Heart left ventricle (tissue), 13 donors: ENCODE data around the gene AKAP12.

Experiments
- CTCF ChIP-seq, 12 donors: fragments of 200-600 bp; sonication (generic) in 4 of 12; IDR thresholded peaks; one replicate each; pipeline versions ENCODE4 v1.5.0 to v1.8.0; 2018 to 2022; ENCODE audit warnings: antibody characterized with exemption in 12 of 12, mild to moderate bottlenecking in 5 of 12
- POLR2A ChIP-seq, 2 donors: fragments of 450-650 bp; IDR thresholded peaks; one replicate each; pipeline ENCODE4 v1.6.1; 2017; ENCODE audit warnings: antibody characterized with exemption in 2 of 2, mild to moderate bottlenecking in 2 of 2, moderate library complexity in 2 of 2
- donor health status: ischemic (EF 13 %, LVEDD 7.1; RV severe dilation, severe dysfunction).
- donor health status: DM: no; HTN: yes; CAD: no.
- donor health status: DM: no; HTN: no; CAD: no.
- donor health status: ischemic (EF 25% LVEDD 6.9; RV normal size, moderate dysfunction).
- donor health status: ischemic (EF 25% LVEDD 5.7; RV mildly dilated, moderate dysfunction).
- donor health status: ischemic (EF 35%, LVEDD 5.7; RV mildly dilated, moderate dysfunction).
- donor health status: nonischemic (EF 11% LVEDD 7.7; RV severe dilation, severe dysfunction).
- donor health status: DM: yes; HTN: yes; CAD: no.
- donor health status: PGD.
- donor health status: ischemic (EF 29% LVEDD 5.4; RV normal size, mild dysfunction).
- donor health status: nonischemic (EF 23%, LVEDD 6.1; RV moderate dilation, normal function).

- TF ChIP-seq CTCF (IDR thresholded peaks at IDR 0.05) (no peak), POLR2A (IDR thresholded peaks at IDR 0.05) (no peak)
Observed at GRCh38 chr6:151375833-151376232, 136.1 kb downstream of the AKAP12 start.
